Activated naive CD4-positive, alpha-beta T cell treated with anti-CD3 and anti-CD28 coated beads, Interleukin-2, amount 50 U/mL, for 24 hours (primary cell): Measurements from ENCODE around the gene RBM22.

Source experiments
- H3K27ac Mint-ChIP-seq: one replicate; pipeline ENCODE4 v1.8.0; 2021; ENCODE audit warnings: mild to moderate bottlenecking, mixed read lengths
- H3K27me3 Mint-ChIP-seq: one replicate; pipeline ENCODE4 v1.8.0; 2021; ENCODE audit warnings: mixed read lengths
- H3K36me3 Mint-ChIP-seq: one replicate; pipeline ENCODE4 v1.8.0; 2021; ENCODE audit warnings: mixed read lengths
- H3K4me1 Mint-ChIP-seq: one replicate; pipeline ENCODE4 v1.8.0; 2021; ENCODE audit warnings: mixed read lengths
- H3K4me3 Mint-ChIP-seq: one replicate; pipeline ENCODE4 v1.8.0; 2021; ENCODE audit warnings: mild to moderate bottlenecking, mixed read lengths
- H3K9me3 Mint-ChIP-seq: one replicate; pipeline ENCODE4 v1.8.0; 2021; ENCODE audit warnings: mixed read lengths

The RBM22 gene

DNA sequence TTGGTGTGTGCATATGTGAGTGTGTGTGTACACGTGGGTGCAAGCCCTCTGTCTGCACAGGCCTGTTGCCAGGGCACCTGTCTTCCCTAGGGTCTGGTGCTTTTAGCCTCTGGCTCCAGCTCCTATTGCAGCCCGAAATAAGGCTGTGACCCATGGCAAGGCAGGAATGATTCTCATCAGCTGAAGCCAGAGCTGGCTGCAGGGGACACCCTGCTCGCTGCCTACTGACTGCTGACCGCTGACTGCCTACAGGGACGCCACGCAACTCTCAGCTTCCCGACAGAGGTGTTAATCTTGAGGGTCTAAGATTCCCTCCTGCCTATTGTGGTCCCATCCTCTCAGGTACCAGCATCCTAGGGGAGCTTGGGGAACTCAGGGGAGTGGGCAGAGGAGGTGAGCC is 39.8 kb downstream of the RBM22 start, which contains the start of gene MYOZ3:
MYOZ3 (plus strand) TSS at position 166 of the 400 bp plus-strand sequence. CDS start 1,691 bp downstream, outside the sequence.
- H3K4me1 Mint-ChIP-seq = peaks cover 6% of the 10 kb centered on the region
- no peaks in the 10 kb centered on the region for H3K9me3 Mint-ChIP-seq
- no peaks in the 10 kb centered on the region for H3K36me3 Mint-ChIP-seq
- H3K4me3 Mint-ChIP-seq = no peak within 1 kb of the TSS
- peaks cover 2% of the 10 kb centered on the region for H3K27me3 Mint-ChIP-seq
- H3K27ac Mint-ChIP-seq = no peak within 1 kb of the TSS

DNA sequence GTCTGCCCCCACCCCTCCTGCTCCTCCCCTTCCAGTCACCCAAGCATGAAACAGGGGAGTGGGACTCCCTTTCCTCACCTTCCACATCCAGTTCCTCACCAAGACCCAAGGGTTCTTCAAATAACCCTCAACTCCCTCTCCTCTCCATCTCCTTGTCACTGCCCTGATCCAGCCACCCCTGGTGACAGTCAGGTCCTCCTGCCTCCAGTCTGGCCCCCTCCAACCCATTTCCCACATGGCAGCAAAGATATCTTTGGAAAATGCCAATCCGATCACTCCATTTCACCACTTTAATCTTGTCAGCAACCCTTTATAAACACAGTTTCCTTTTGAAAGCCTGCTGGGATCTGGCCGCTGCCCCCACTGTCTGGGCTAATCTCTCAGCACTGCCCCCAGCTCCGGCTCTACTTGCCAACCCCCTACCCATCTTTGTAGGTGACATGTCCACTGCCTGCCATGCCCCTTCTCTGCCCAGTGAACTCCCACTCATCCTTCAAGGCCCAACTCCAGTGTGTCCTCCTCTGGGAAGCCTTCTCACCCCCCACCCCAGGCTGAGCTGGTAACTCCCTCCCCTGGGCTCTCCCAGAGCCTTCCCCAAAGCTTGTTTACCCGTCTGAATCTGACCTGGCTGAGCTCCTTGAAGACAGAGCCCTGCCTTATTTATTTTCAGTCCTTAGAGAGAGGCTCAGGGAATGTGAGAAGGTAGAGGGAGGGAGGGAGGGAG is 40.6 kb downstream of the RBM22 start:
- H3K4me3 Mint-ChIP-seq = no peak overlapping the region
- H3K27ac Mint-ChIP-seq = no peak overlapping the region
- no peaks in the 10 kb centered on the region for H3K9me3 Mint-ChIP-seq
- peaks cover 2% of the 10 kb centered on the region for H3K27me3 Mint-ChIP-seq
- no peaks in the 10 kb centered on the region for H3K36me3 Mint-ChIP-seq
- H3K4me1 Mint-ChIP-seq = peaks cover 9% of the 10 kb centered on the region

DNA sequence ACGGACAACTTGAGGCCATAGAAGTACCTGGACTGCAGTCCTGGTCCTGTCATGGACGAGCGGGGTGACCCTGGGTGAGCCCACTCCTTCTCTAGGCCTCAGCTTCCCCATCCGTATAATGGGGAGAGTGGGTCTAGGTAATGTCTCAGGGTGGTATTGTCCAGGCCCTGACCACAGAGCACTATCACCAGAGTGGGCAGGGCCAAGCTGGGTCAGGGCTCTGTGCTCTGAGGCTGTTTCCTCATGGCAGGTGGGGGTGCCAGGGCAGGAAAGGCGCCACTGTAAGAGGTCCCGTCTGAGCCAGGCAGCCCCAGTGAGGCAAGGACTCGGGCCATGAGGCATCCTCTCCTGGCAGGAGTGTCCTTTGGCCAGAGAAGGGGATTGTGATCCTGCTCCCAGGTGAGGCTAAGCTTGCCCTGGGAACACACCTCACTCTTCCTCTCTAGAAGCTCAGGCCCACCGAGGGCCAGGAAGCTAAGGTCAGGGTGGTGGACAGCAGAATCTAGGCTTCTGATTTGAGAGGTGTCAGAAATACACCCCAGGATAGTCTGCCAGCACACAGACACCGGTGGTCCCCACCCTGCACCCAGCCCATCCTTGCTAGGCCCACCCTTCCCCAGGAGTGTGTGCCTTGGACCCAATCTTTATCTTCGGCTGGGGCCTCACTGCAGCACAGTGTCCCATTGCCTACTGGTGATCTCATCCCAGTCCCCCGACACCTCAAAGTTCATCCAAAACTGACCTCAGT is 41.3 kb downstream of the RBM22 start:
- H3K27ac Mint-ChIP-seq = no peak overlapping the region
- H3K27me3 Mint-ChIP-seq = no peaks in the 10 kb centered on the region
- H3K36me3 Mint-ChIP-seq = no peaks in the 10 kb centered on the region
- peaks cover 9% of the 10 kb centered on the region for H3K4me1 Mint-ChIP-seq
- H3K9me3 Mint-ChIP-seq = no peaks in the 10 kb centered on the region
- H3K4me3 Mint-ChIP-seq = no peak overlapping the region

DNA sequence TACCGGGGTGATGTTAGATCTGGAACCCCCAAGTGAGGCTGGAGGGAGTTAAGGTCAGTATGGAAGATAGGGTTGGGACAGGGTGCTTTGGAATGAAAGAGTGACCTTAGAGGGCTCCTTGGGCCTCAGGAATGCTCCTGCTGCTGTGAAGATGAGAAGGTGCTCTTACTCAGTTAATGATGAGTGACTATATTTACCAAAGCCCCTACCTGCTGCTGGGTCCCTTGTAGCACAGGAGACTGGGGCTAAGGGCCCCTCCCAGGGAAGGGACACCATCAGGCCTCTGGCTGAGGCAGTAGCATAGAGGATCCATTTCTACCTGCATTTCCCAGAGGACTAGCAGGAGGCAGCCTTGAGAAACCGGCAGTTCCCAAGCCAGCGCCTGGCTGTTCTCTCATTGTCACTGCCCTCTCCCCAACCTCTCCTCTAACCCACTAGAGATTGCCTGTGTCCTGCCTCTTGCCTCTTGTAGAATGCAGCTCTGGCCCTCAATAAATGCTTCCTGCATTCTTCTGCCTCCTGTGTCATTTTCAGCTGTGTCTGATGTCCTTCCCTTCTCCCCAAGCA is 42.1 kb downstream of the RBM22 start:
- Mint-ChIP-seq H3K9me3 (no peaks in the 10 kb centered on the region), H3K4me1 (peaks cover 9% of the 10 kb centered on the region), H3K4me3 (no peak overlapping the region), H3K27me3 (no peaks in the 10 kb centered on the region), H3K27ac (no peak overlapping the region), H3K36me3 (no peaks in the 10 kb centered on the region)

DNA sequence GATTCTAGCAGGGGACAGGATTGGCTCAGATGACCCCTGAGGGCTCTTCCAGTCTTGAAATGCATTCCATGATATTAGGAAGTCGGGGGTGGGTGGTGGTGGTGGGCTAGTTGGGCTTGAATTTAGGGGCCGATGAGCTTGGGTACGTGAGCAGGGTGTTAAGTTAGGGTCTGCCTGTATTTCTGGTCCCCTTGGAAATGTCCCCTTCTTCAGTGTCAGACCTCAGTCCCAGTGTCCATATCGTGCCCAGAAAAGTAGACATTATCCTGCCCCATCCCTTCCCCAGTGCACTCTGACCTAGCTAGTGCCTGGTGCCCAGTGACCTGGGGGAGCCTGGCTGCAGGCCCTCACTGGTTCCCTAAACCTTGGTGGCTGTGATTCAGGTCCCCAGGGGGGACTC is 42.7 kb downstream of the RBM22 start:
- Mint-ChIP-seq H3K27ac (no peak overlapping the region), H3K9me3 (no peaks in the 10 kb centered on the region), H3K27me3 (no peaks in the 10 kb centered on the region), H3K4me3 (no peak overlapping the region), H3K36me3 (no peaks in the 10 kb centered on the region), H3K4me1 (peaks cover 9% of the 10 kb centered on the region)

DNA sequence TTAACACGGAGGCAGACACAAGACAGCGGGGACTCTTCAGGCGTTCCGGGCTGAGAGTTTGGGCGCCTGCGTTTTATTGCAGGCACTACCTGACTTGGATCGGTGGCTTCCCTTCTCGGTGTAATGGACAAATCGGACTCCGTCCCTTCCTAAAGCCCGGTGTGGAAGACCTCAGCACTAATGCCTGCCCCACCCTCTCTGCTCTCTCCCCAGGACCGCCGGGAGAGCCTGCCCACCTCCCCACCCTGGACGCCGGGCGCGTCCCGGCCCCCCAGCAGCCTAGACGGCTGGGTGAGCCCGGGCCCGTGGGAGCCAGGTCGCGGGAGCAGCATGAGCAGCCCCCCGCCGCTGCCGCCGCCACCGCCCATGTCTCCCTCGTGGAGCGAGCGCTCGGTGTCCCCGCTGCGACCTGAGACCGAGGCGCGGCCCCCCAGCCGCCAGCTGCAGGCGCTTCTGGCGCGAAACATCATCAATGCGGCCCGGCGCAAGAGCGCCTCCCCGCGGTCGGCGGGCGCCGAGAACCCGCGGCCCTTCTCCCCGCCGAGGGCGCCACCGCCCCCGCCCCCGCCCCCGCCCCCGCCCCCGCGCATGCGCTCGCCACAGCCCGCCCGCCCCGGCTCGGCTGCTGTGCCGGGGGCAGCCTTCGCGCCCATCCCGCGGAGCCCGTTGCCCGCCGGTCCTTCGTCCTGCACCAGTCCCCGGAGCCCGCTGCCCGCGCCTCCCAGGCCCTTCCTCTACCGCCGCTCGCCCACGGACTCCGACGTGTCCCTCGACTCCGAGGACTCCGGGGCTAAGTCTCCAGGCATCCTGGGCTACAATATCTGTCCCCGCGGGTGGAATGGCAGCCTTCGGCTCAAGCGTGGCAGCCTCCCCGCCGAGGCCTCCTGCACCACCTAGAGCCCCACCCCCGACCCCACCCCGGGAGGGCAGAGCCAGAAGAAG is 44.4 kb downstream of the RBM22 start:
- Mint-ChIP-seq H3K4me1 (peaks cover 9% of the 10 kb centered on the region), H3K4me3 (peak overlapping the region; percentile 75), H3K36me3 (no peaks in the 10 kb centered on the region), H3K9me3 (no peaks in the 10 kb centered on the region), H3K27ac (peak overlapping the region; percentile 14), H3K27me3 (no peaks in the 10 kb centered on the region)

DNA sequence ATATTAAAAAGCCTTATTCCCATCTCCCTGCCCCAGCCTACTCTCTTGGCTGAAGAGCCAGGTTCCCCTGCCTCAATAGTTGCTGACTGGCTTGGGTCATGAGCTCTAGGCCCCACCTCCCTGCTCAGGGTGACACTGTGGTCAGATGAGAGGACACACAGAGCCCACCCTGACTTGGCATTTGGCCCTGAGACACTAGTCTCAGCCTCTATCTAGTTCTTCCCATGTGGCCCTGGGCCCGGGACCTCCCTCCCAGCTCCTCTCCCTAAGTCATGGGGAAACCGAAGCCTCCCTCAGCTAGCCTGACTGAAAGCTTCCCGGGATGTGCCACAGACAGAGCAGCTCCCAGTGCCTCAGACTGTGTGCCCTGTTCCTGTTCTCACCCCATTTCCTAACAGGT is 45.6 kb downstream of the RBM22 start:
- no peaks in the 10 kb centered on the region for H3K27me3 Mint-ChIP-seq
- H3K4me1 Mint-ChIP-seq = peaks cover 9% of the 10 kb centered on the region
- H3K36me3 Mint-ChIP-seq = no peaks in the 10 kb centered on the region
- H3K27ac Mint-ChIP-seq = no peak overlapping the region
- no peak overlapping the region for H3K4me3 Mint-ChIP-seq
- H3K9me3 Mint-ChIP-seq = no peaks in the 10 kb centered on the region

DNA sequence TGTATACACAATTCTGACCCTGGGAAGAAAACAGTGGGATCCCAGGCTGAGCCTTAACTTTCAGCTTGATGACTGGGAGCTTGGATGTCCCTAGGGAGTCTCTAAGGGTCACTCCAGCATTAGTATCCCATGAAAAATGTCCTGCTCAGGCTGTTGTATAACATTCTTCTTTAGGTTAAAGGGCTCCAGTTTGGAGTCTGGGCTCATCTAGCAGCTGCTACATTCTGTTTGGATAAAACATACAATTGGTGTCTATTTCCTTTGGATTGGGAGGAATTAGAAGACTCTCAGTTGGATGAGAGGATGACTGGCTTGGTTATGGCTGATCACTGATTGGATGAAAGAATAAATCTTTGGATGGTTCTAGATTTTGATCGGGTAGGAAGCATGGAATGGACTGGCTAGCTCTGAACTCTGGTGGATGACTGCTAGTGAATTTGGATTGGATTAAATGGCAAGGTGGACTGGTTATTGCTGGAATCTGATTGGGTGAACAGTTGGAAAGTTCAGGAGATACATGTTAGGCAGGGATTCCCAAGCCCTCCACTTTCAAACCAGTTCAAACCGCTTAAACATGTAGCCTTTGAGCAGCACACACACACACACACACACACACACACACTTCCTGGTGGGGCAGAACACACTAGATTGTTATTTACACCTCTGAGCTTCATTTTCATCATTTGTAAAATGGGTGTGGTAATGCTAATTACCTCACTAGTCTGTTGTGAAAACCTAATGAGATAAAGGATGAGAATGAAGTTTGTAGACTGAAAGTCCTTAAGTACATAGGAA is 46.9 kb downstream of the RBM22 start:
- H3K36me3 Mint-ChIP-seq = no peaks in the 10 kb centered on the region
- no peaks in the 10 kb centered on the region for H3K9me3 Mint-ChIP-seq
- H3K27me3 Mint-ChIP-seq = no peaks in the 10 kb centered on the region
- peaks cover 9% of the 10 kb centered on the region for H3K4me1 Mint-ChIP-seq
- no peak overlapping the region for H3K4me3 Mint-ChIP-seq
- no peak overlapping the region for H3K27ac Mint-ChIP-seq

DNA sequence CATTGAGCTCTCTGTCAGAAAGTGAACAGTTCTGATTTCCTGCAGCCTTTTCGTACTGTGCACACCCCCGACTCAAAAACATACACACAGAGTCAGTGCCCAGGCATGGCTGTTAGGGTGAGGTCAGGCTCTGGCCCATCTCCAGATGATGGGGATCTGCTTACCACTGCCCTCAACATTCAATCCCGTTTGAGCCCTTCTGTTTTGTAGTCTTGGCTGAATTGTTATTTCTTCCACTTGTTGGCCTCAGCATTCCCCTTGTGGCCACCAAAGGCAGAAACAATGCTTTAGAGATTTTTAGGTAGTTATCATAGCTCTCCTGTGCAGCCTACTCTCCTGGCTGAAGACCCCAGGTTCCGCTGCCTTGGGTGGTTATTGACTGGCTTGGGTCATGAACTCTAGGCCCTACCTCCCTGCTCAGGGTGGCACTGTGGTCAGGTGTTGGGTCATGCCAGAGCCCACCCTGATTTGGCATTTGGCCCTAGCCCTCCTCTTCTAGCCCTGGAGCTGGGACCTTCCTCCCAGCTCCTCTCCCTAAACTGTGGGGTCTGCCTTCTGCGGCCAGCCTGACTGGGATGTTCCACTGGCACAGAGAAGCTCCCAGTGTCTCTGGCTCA is 47.6 kb downstream of the RBM22 start:
- Mint-ChIP-seq H3K27ac (no peak overlapping the region), H3K9me3 (no peaks in the 10 kb centered on the region), H3K4me1 (peaks cover 9% of the 10 kb centered on the region), H3K27me3 (no peaks in the 10 kb centered on the region), H3K4me3 (no peak overlapping the region), H3K36me3 (no peaks in the 10 kb centered on the region)

DNA sequence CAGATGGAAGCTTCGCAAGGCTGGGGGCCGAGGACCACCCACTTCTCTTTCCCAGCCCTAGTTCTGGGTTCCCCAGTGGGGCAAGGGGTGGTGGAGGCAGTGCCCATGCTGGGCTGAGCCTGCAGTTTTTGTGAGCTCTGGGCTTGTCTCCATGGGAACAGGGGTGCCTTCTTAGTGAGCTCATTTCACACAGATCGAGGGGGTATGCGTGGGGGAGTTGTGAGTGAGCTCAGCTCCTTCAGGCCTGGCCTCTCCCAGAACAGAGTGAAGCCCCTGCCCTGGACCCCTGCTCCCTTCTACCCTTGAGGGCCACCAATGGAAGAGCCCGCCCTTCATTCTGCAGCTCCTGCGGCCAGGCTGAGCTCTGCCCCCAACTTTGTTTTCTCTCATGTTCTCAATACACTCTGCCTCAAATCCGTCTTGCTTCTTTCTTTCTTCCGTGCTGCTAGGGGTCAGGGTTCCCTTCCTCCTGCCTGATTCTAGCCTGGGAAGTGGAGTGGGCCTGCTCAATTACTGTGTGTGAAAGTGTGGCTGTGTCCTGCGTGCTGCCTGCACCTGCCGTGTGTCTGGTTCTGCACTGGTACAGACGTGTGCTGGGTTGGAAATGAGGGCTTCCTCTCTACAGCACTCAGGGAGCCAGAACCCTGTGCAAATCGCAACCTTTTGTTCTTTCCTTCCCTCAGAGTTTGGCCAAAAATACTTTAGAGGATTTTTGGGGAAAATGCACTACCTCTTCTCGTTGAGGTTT is 48.8 kb downstream of the RBM22 start:
- Mint-ChIP-seq H3K4me3 (no peak overlapping the region), H3K4me1 (peaks cover 3% of the 10 kb centered on the region), H3K27me3 (no peaks in the 10 kb centered on the region), H3K9me3 (no peaks in the 10 kb centered on the region), H3K27ac (no peak overlapping the region), H3K36me3 (no peaks in the 10 kb centered on the region)

DNA sequence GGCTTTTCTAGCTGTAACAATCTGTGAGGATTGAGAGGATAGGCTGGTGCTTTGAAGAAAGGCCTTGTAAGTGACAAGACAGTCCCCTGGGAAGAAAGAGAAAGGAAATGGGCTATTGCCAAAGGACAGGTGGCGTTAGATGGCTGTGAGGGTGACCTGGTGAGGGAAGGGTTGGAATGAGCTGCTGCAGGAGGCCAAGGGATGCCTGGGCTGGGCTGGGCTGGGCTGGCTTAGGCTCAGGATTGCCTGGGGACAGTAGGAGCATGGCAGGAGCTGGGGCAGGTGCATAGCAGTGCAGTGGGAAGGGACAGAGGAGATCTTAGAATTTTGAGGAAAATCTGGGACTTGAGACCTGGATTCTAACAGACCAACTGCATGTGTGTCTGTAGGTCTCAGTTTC is 49.5 kb downstream of the RBM22 start:
- Mint-ChIP-seq H3K27me3 (no peaks in the 10 kb centered on the region), H3K36me3 (no peaks in the 10 kb centered on the region), H3K9me3 (no peaks in the 10 kb centered on the region), H3K4me1 (peaks cover 3% of the 10 kb centered on the region), H3K4me3 (no peak overlapping the region), H3K27ac (no peak overlapping the region)

DNA sequence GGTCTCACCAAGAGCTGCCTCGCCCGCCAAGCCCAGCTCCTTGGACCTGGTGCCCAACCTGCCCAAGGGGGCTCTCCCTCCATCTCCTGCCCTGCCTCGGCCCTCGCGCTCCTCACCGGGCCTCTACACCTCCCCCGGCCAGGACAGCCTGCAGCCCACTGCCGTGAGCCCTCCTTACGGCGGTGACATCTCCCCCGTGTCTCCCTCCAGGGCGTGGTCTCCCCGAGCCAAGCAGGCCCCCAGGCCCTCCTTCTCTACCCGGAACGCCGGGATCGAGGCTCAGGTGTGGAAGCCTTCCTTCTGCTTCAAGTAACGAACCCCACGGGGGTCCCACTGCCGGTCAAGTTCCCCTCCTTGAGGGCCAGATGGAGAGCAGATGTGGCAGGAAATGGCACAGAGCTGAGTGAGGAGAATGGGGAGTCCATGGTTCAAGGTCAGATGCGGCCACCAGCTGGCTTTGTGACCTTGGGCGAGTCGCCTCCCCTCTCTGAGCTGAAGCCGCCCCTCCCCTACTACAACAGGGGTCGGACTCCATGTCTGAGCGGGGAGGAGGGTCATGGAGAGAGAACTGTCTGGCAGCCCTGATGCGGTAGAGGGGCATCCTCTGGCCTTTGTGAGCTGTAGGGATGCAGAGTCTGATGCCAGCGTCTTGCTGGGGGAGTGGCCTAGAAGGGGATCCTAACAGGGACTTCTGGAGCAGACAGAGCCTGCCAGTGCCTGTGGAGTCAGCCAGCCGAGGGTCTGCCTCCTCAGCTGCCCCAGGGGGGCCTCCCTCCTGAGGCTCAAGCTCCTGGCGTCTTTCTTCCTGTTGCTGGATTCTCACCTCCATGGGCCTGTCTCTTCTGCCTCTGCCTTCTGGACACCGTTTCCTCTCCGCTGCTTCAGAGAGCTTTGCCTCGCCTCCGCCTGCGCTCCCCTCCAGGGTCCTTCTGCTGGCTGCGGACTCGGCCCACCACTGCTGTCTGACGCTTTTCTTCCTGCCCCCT is 50.5 kb downstream of the RBM22 start:
- Mint-ChIP-seq H3K27me3 (no peaks in the 10 kb centered on the region), H3K36me3 (no peaks in the 10 kb centered on the region), H3K9me3 (no peaks in the 10 kb centered on the region), H3K27ac (no peak overlapping the region), H3K4me3 (no peak overlapping the region), H3K4me1 (no peaks in the 10 kb centered on the region)
